ENCODE data around the gene UGT1A8. TPM values are rescaled to one million over a fixed set of nuclear protein-coding genes. Genes with fewer than 3 reads are reported as not detected.
"Not testable (repeated sequence)": the region's sequence is repeated elsewhere in the genome, so short reads cannot be mapped to it uniquely, and the experiment has no call there.

The UGT1A8 gene
- total RNA-seq, 4 donors from 2014 or later, result 1.1 to 15.1 (median 9.4) TPM

GRCh38 chr2:233745073-233745755, 127.8 kb downstream of the UGT1A8 start:
- no peak overlapping the region for H3K4me3 ChIP-seq
- in situ Hi-C loops (cut with MboI; ENCODE audit: low pct_ligation_motif_present in 1 of 4, low pct_unique_long_range_greater_than_20kb in 1 of 4, low sequenced_read_pairs in 3 of 4) (no loop called here), intact Hi-C loops (cut with DNase I; ENCODE audit: low total_unique reads) (no loop called here)
- H3K4me1 ChIP-seq, result no peaks in the 10 kb centered on the region
- no peak for DNase-seq
- TF ChIP-seq POLR2AphosphoS5 (IDR thresholded peaks at IDR 0.05) (no peak), EP300 (IDR thresholded peaks at IDR 0.05; ENCODE audit: low read depth) (no peak), POLR2A (IDR thresholded peaks at IDR 0.05) (no peak), CTCF (IDR thresholded peaks at IDR 0.05) (no peak)
- 55 to 59% methylated on average over 5 of the region's 5 CpGs for WGBS, 2 donors (ENCODE audit: low coverage in 1 of 2)
- no peaks in the 10 kb centered on the region for H3K36me3 ChIP-seq
- no peaks in the 10 kb centered on the region for H3K27me3 ChIP-seq
- peaks cover 0 to under 1% of the 10 kb centered on the region in 2 donors for H3K9me3 ChIP-seq
- no peak overlapping the region for H3K27ac ChIP-seq

- intact Hi-C loops (cut with DNase I; ENCODE audit: low total_unique reads), result not testable (repeated sequence)
These were observed 128.4 kb downstream of the UGT1A8 start for GRCh38 chr2:233745838-233746237.

GRCh38 chr2:233746475-233747282, 129.2 kb downstream of the UGT1A8 start:
- intact Hi-C loops (cut with DNase I; ENCODE audit: low total_unique reads), result no loop called here
- 85% methylated on average over 4 to 9 of the region's 10 CpGs for WGBS, 2 donors (ENCODE audit: low coverage in 1 of 2)
- Histone ChIP-seq H3K9me3 (peaks cover 3 to 5% of the 10 kb centered on the region in 2 donors), H3K27me3 (no peaks in the 10 kb centered on the region), H3K27ac (no peak overlapping the region), H3K4me1 (no peaks in the 10 kb centered on the region), H3K36me3 (no peaks in the 10 kb centered on the region), H3K4me3 (no peak overlapping the region)
- no peak for TF ChIP-seq CTCF (IDR thresholded peaks at IDR 0.05)
- TF ChIP-seq EP300 (IDR thresholded peaks at IDR 0.05; ENCODE audit: low read depth), result no peak
- no peak for TF ChIP-seq POLR2AphosphoS5 (IDR thresholded peaks at IDR 0.05)
- no peak for TF ChIP-seq POLR2A (IDR thresholded peaks at IDR 0.05)
- no peak for DNase-seq
- in situ Hi-C loops (cut with MboI; ENCODE audit: low pct_ligation_motif_present in 1 of 4, low pct_unique_long_range_greater_than_20kb in 1 of 4, low sequenced_read_pairs in 3 of 4), result no loop called here

More at GRCh38 chr2:233745838-233746237, 128.4 kb downstream of the UGT1A8 start:
- H3K27me3 ChIP-seq; H3K27ac ChIP-seq; DNase-seq; H3K4me1 ChIP-seq; H3K9me3 ChIP-seq; H3K36me3 ChIP-seq; H3K4me3 ChIP-seq; in situ Hi-C loops (cut with MboI; ENCODE audit: low pct_ligation_motif_present in 1 of 4, low pct_unique_long_range_greater_than_20kb in 1 of 4, low sequenced_read_pairs in 3 of 4): not testable (repeated sequence)
- WGBS, 2 donors (ENCODE audit: low coverage in 1 of 2), result 68% methylated on average over 2 of the region's 2 CpGs; no CpG with 5 or more reads in 1 of the 2 donors

GRCh38 chr2:233747283-233747544, 129.8 kb downstream of the UGT1A8 start:
- intact Hi-C loops (cut with DNase I; ENCODE audit: low total_unique reads), result no loop called here
- no peak overlapping the region for H3K4me3 ChIP-seq
- H3K9me3 ChIP-seq, result peaks cover 3 to 5% of the 10 kb centered on the region in 2 donors
- DNase-seq, result no peak
- no peak overlapping the region for H3K27ac ChIP-seq
- WGBS, 2 donors (ENCODE audit: low coverage in 1 of 2), result 93% methylated on average over 6 of the region's 6 CpGs; no CpG with 5 or more reads in 1 of the 2 donors
- H3K27me3 ChIP-seq, result no peaks in the 10 kb centered on the region
- no peaks in the 10 kb centered on the region for H3K4me1 ChIP-seq
- in situ Hi-C loops (cut with MboI; ENCODE audit: low pct_ligation_motif_present in 1 of 4, low pct_unique_long_range_greater_than_20kb in 1 of 4, low sequenced_read_pairs in 3 of 4), result no loop called here
- no peaks in the 10 kb centered on the region for H3K36me3 ChIP-seq
- TF ChIP-seq POLR2A (IDR thresholded peaks at IDR 0.05) (no peak), POLR2AphosphoS5 (IDR thresholded peaks at IDR 0.05) (no peak), CTCF (IDR thresholded peaks at IDR 0.05) (no peak), EP300 (IDR thresholded peaks at IDR 0.05; ENCODE audit: low read depth) (no peak)

- H3K27ac ChIP-seq; H3K4me3 ChIP-seq; H3K4me1 ChIP-seq; H3K27me3 ChIP-seq; in situ Hi-C loops (cut with MboI; ENCODE audit: low pct_ligation_motif_present in 1 of 4, low pct_unique_long_range_greater_than_20kb in 1 of 4, low sequenced_read_pairs in 3 of 4); H3K9me3 ChIP-seq; intact Hi-C loops (cut with DNase I; ENCODE audit: low total_unique reads); DNase-seq; H3K36me3 ChIP-seq: not testable (repeated sequence)
- WGBS, 2 donors (ENCODE audit: low coverage in 1 of 2), result 82% methylated on average over 2 of the region's 2 CpGs; no CpG with 5 or more reads in 1 of the 2 donors
These were observed 133.3 kb downstream of the UGT1A8 start for GRCh38 chr2:233750689-233751088.

GRCh38 chr2:233751212-233752009, 134.0 kb downstream of the UGT1A8 start:
- H3K36me3 ChIP-seq; in situ Hi-C loops (cut with MboI; ENCODE audit: low pct_ligation_motif_present in 1 of 4, low pct_unique_long_range_greater_than_20kb in 1 of 4, low sequenced_read_pairs in 3 of 4); H3K9me3 ChIP-seq; H3K27ac ChIP-seq; H3K27me3 ChIP-seq; intact Hi-C loops (cut with DNase I; ENCODE audit: low total_unique reads); H3K4me1 ChIP-seq; DNase-seq; H3K4me3 ChIP-seq: not testable (repeated sequence)
- 52 to 64% methylated on average over 2 of the region's 2 CpGs for WGBS, 2 donors (ENCODE audit: low coverage in 1 of 2)
